ENCODE data around the gene UBR1. TPM values are rescaled to one million over a fixed set of nuclear protein-coding genes. Genes with fewer than 3 reads are reported as not detected.
"Not testable (repeated sequence)": the region's sequence is repeated elsewhere in the genome, so short reads cannot be mapped to it uniquely, and the experiment has no call there.

The UBR1 gene
- total RNA-seq, 4 donors from 2014 or later = 28.8 to 42.0 (median 31.0) TPM

GRCh38 chr15:42984493-42985034, 121.3 kb downstream of the UBR1 start:
- Histone ChIP-seq H3K4me3 (no peak overlapping the region), H3K36me3 (peaks cover 0 to 84% (median 4%) of the 10 kb centered on the region in 3 donors), H3K9me3 (no peaks in the 10 kb centered on the region), H3K27ac (no peak overlapping the region), H3K27me3 (no peaks in the 10 kb centered on the region), H3K4me1 (no peaks in the 10 kb centered on the region)
- 92% methylated on average over 1 of the region's 1 CpG for WGBS, 2 donors
- TF ChIP-seq POLR2A (IDR thresholded peaks at IDR 0.05) (no peak), CTCF (IDR thresholded peaks at IDR 0.05) (no peak), EP300 (IDR thresholded peaks at IDR 0.05) (no peak)
- no peak for DNase-seq (ENCODE audit: low spot score in 2 of 2)

- H3K4me1 ChIP-seq; H3K27me3 ChIP-seq; DNase-seq (ENCODE audit: low spot score in 2 of 2); H3K27ac ChIP-seq; H3K4me3 ChIP-seq; H3K9me3 ChIP-seq: not testable (repeated sequence)
- 93 to 96% methylated on average over 6 of the region's 6 CpGs for WGBS, 2 donors
- peaks cover 0 to 94% (median 4%) of the 10 kb centered on the region in 3 donors for H3K36me3 ChIP-seq
Measured at GRCh38 chr15:42979113-42979512, 126.7 kb downstream of the UBR1 start.

GRCh38 chr15:42974202-42974862, 131.5 kb downstream of the UBR1 start:
- Histone ChIP-seq H3K4me1 (no peaks in the 10 kb centered on the region), H3K9me3 (peaks cover 0 to 8% (median 0%) of the 10 kb centered on the region in 4 donors), H3K27me3 (no peaks in the 10 kb centered on the region), H3K36me3 (peaks cover 0 to 95% (median 0%) of the 10 kb centered on the region in 3 donors), H3K27ac (no peak overlapping the region), H3K4me3 (no peak overlapping the region)
- TF ChIP-seq EP300 (IDR thresholded peaks at IDR 0.05) = no peak
- no peak for TF ChIP-seq CTCF (IDR thresholded peaks at IDR 0.05)
- no peak for TF ChIP-seq POLR2A (IDR thresholded peaks at IDR 0.05)
- DNase-seq (ENCODE audit: low spot score in 2 of 2) = no peak
- 94 to 98% methylated on average over 2 of the region's 2 CpGs for WGBS, 2 donors

GRCh38 chr15:42973114-42973513, 132.7 kb downstream of the UBR1 start:
- H3K9me3 ChIP-seq = peaks cover 0 to 11% (median 0%) of the 10 kb centered on the region in 4 donors
- peaks cover 0 to 98% (median 0%) of the 10 kb centered on the region in 3 donors for H3K36me3 ChIP-seq
- no peak for TF ChIP-seq EP300 (IDR thresholded peaks at IDR 0.05)
- TF ChIP-seq CTCF (IDR thresholded peaks at IDR 0.05) = no peak
- TF ChIP-seq POLR2A (IDR thresholded peaks at IDR 0.05) = no peak
- no peak for DNase-seq (ENCODE audit: low spot score in 2 of 2)
- H3K27ac ChIP-seq = no peak overlapping the region
- no peak overlapping the region for H3K4me3 ChIP-seq
- no peaks in the 10 kb centered on the region for H3K27me3 ChIP-seq
- 97 to 98% methylated on average over 4 of the region's 4 CpGs for WGBS, 2 donors
- no peaks in the 10 kb centered on the region for H3K4me1 ChIP-seq

GRCh38 chr15:42971830-42972229, 134.0 kb downstream of the UBR1 start:
- no peaks in the 10 kb centered on the region for H3K4me1 ChIP-seq
- DNase-seq (ENCODE audit: low spot score in 2 of 2) = no peak
- H3K4me3 ChIP-seq = no peak overlapping the region
- no peak for TF ChIP-seq POLR2A (IDR thresholded peaks at IDR 0.05)
- TF ChIP-seq EP300 (IDR thresholded peaks at IDR 0.05) = no peak
- TF ChIP-seq CTCF (IDR thresholded peaks at IDR 0.05) = no peak
- H3K36me3 ChIP-seq = peaks cover 0 to 89% (median 0%) of the 10 kb centered on the region in 3 donors
- H3K27me3 ChIP-seq = no peaks in the 10 kb centered on the region
- H3K9me3 ChIP-seq = peaks cover 0 to 11% (median 0%) of the 10 kb centered on the region in 4 donors
- H3K27ac ChIP-seq = no peak overlapping the region
- WGBS, 2 donors = 98 to 100% methylated on average over 1 of the region's 1 CpG

All from tibial nerve (tissue), 4 donors.